GM10248 (cell line): Measurements from ENCODE around the gene ZNF614.
"Not testable (repeated sequence)": the region's sequence is repeated elsewhere in the genome, so short reads cannot be mapped to it uniquely, and the experiment has no call there.

Experiments used
- CTCF ChIA-PET: fragments of 300-600 bp; sonication (Branson Sonifier 250); formaldehyde crosslinking; extraction: SDS; loops from one replicate; lab custom pipeline; 2021; ENCODE audit warnings: antibody characterized with exemption; lab: Yijun Ruan, JAX
- POLR2A ChIA-PET: fragments of 350-650 bp; sonication (Branson Sonifier 250); formaldehyde crosslinking; extraction: SDS; loops from one replicate; lab custom pipeline; 2020; ENCODE audit warnings: antibody characterized with exemption; lab: Yijun Ruan, JAX
- DNase-seq: peaks from one replicate; pipeline ENCODE4 v3.0.0; 2012; ENCODE audit errors: extremely low spot score
- CTCF ChIP-seq: IDR thresholded peaks from 2 replicates; pipeline ENCODE4 v1.5.1; 2012; ENCODE audit warnings: mild to moderate bottlenecking, low read depth; ENCODE audit errors: extremely low read depth, missing control alignments, control extremely low read depth

The ZNF614 gene

GRCh38 chr19:52048555-52049501 is 20.6 kb upstream of the ZNF614 start, which contains the start of gene ZNF432:
Gene ZNF432 (minus strand): TSS chr19:52048838. CDS start chr19:52046868, 1,970 bp downstream.
- POLR2A ChIA-PET: interaction anchor here (0.6 kb wide), 1 partner anchor 14 kb away, joined by 4 read pairs; no protein-coding TSS in a partner anchor

GRCh38 chr19:52039169-52039568 is 11.0 kb upstream of the ZNF614 start:
- POLR2A ChIA-PET: no interaction called here
- no peak for DNase-seq
- TF ChIP-seq CTCF: no peak
- CTCF ChIA-PET: no interaction called here

More at GRCh38 chr19:52048555-52049501, 20.6 kb upstream of the ZNF614 start, which contains the start of gene ZNF432:
- CTCF ChIA-PET: interaction anchor here (0.7 to 1.4 kb wide), 2 partner anchors 11 to 188 kb away, joined by 3 to 5 read pairs; no protein-coding TSS in a partner anchor
- peak; percentile 88 for DNase-seq
- no peak for TF ChIP-seq CTCF

GRCh38 chr19:52034051-52034728 is 6.0 kb upstream of the ZNF614 start:
- DNase-seq: no peak
- POLR2A ChIA-PET: no interaction called here
- CTCF ChIA-PET: no interaction called here
- no peak for TF ChIP-seq CTCF

- no peak for DNase-seq
- TF ChIP-seq CTCF: no peak
- ChIA-PET POLR2A (no interaction called here), CTCF (no interaction called here)
Measured at GRCh38 chr19:52028780-52029123, 573 bp upstream of the ZNF614 start.

- POLR2A ChIA-PET, DNase-seq, CTCF ChIA-PET: not testable (repeated sequence)
Measured at GRCh38 chr19:52026255-52026990, 1.8 kb downstream of the ZNF614 start.

- DNase-seq, CTCF ChIA-PET, POLR2A ChIA-PET: not testable (repeated sequence)
Measured at GRCh38 chr19:52024478-52024877, 3.7 kb downstream of the ZNF614 start.

- ChIA-PET CTCF (no interaction called here), POLR2A (no interaction called here)
- no peak for DNase-seq
- no peak for TF ChIP-seq CTCF
Measured at GRCh38 chr19:52022193-52022592, 6.0 kb downstream of the ZNF614 start.
